Astrocyte of the spinal cord (primary cell): ENCODE data around the gene HBA1.
"Not testable (repeated sequence)": the region's sequence is repeated elsewhere in the genome, so short reads cannot be mapped to it uniquely, and the experiment has no call there.

Source experiments
- DNase-seq: peaks from one replicate; pipeline ENCODE4 v3.0.0; 2011; ENCODE audit warnings: low read depth, low spot score
- H3K4me3 ChIP-seq: 2 replicates; pipeline ENCODE4 v1.5.1; 2011; ENCODE audit warnings: low read depth, mild to moderate bottlenecking, low read length, moderate library complexity
- in situ Hi-C: cut with HindIII; loops from 2 replicates; pipeline ENCODE4 v1.10.0; 2017; ENCODE audit warnings: low sequenced_read_pairs
- TF ChIP-seq, protein P1 (sequence below): IDR thresholded peaks from 2 replicates; pipeline ENCODE4 v1.5.1; 2012; ENCODE audit warnings: low read depth, mild to moderate bottlenecking, low read length, inconsistent platforms

HBA1 gene

DNA sequence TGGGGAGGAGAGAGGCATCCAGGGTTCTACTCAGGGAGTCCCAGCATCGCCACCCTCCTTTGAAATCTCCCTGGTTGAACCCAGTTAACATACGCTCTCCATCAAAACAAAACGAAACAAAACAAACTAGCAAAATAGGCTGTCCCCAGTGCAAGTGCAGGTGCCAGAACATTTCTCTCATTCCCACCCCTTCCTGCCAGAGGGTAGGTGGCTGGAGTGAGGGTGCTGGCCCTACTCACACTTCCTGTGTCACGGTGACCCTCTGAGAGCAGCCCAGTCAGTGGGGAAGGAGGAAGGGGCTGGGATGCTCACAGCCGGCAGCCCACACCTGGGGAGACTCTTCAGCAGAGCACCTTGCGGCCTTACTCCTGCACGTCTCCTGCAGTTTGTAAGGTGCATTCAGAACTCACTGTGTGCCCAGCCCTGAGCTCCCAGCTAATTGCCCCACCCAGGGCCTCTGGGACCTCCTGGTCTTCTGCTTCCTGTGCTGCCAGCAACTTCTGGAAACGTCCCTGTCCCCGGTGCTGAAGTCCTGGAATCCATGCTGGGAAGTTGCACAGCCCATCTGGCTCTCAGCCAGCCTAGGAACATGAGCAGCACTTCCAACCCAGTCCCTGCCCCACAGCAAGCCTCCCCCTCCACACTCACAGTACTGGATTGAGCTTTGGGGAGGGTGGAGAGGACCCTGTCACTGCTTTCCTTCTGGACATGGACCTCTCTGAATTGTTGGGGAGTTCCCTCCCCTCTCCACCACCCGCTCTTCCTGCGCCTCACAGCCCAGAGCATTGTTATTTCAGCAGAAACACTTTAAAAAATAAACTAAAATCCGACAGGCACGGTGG, 2.3 kb upstream of the HBA1 start:
- DNase-seq, in situ Hi-C loops: not testable (repeated sequence)

DNA sequence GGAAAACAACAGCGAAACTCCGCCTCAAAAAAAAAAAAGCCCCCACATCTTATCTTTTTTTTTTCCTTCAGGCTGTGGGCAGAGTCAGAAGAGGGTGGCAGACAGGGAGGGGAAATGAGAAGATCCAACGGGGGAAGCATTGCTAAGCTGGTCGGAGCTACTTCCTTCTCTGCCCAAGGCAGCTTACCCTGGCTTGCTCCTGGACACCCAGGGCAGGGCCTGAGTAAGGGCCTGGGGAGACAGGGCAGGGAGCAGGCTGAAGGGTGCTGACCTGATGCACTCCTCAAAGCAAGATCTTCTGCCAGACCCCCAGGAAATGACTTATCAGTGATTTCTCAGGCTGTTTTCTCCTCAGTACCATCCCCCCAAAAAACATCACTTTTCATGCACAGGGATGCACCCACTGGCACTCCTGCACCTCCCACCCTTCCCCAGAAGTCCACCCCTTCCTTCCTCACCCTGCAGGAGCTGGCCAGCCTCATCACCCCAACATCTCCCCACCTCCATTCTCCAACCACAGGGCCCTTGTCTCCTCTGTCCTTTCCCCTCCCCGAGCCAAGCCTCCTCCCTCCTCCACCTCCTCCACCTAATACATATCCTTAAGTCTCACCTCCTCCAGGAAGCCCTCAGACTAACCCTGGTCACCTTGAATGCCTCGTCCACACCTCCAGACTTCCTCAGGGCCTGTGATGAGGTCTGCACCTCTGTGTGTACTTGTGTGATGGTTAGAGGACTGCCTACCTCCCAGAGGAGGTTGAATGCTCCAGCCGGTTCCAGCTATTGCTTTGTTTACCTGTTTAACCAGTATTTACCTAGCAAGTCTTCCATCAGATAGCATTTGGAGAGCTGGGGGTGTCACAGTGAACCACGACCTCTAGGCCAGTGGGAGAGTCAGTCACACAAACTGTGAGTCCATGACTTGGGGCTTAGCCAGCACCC, 1.2 kb upstream of the HBA1 start:
- H3K4me3 ChIP-seq, result no peak overlapping the region
- TF ChIP-seq, protein P1, sequence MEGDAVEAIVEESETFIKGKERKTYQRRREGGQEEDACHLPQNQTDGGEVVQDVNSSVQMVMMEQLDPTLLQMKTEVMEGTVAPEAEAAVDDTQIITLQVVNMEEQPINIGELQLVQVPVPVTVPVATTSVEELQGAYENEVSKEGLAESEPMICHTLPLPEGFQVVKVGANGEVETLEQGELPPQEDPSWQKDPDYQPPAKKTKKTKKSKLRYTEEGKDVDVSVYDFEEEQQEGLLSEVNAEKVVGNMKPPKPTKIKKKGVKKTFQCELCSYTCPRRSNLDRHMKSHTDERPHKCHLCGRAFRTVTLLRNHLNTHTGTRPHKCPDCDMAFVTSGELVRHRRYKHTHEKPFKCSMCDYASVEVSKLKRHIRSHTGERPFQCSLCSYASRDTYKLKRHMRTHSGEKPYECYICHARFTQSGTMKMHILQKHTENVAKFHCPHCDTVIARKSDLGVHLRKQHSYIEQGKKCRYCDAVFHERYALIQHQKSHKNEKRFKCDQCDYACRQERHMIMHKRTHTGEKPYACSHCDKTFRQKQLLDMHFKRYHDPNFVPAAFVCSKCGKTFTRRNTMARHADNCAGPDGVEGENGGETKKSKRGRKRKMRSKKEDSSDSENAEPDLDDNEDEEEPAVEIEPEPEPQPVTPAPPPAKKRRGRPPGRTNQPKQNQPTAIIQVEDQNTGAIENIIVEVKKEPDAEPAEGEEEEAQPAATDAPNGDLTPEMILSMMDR, result no peak
- no peak for DNase-seq
- in situ Hi-C loops, result no loop called here

More for the DNA sequence above, 2.3 kb upstream of the HBA1 start:
- not testable (repeated sequence) for H3K4me3 ChIP-seq

DNA sequence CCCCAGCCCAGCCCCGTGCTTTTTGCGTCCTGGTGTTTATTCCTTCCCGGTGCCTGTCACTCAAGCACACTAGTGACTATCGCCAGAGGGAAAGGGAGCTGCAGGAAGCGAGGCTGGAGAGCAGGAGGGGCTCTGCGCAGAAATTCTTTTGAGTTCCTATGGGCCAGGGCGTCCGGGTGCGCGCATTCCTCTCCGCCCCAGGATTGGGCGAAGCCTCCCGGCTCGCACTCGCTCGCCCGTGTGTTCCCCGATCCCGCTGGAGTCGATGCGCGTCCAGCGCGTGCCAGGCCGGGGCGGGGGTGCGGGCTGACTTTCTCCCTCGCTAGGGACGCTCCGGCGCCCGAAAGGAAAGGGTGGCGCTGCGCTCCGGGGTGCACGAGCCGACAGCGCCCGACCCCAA, 474 bp upstream of the HBA1 start:
- DNase-seq, in situ Hi-C loops, H3K4me3 ChIP-seq: not testable (repeated sequence)

DNA sequence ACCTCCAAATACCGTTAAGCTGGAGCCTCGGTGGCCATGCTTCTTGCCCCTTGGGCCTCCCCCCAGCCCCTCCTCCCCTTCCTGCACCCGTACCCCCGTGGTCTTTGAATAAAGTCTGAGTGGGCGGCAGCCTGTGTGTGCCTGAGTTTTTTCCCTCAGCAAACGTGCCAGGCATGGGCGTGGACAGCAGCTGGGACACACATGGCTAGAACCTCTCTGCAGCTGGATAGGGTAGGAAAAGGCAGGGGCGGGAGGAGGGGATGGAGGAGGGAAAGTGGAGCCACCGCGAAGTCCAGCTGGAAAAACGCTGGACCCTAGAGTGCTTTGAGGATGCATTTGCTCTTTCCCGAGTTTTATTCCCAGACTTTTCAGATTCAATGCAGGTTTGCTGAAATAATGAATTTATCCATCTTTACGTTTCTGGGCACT, 928 bp downstream of the HBA1 start:
- DNase-seq, result no peak
- H3K4me3 ChIP-seq, result no peak overlapping the region
- in situ Hi-C loops, result no loop called here
- TF ChIP-seq, protein P1, result no peak

DNA sequence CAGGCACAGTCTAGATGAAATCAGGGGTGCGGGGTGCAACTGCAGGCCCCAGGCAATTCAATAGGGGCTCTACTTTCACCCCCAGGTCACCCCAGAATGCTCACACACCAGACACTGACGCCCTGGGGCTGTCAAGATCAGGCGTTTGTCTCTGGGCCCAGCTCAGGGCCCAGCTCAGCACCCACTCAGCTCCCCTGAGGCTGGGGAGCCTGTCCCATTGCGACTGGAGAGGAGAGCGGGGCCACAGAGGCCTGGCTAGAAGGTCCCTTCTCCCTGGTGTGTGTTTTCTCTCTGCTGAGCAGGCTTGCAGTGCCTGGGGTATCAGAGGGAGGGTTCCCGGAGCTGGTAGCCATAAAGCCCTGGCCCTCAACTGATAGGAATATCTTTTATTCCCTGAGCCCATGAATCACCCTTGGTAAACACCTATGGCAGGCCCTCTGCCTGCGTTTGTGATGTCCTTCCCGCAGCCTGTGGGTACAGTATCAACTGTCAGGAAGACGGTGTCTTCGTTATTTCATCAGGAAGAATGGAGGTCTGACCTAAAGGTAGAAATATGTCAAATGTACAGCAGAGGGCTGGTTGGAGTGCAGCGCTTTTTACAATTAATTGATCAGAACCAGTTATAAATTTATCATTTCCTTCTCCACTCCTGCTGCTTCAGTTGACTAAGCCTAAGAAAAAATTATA, 1.6 kb downstream of the HBA1 start:
- DNase-seq, result no peak
- no peak overlapping the region for H3K4me3 ChIP-seq
- TF ChIP-seq, protein P1, result no peak
- in situ Hi-C loops, result no loop called here

DNA sequence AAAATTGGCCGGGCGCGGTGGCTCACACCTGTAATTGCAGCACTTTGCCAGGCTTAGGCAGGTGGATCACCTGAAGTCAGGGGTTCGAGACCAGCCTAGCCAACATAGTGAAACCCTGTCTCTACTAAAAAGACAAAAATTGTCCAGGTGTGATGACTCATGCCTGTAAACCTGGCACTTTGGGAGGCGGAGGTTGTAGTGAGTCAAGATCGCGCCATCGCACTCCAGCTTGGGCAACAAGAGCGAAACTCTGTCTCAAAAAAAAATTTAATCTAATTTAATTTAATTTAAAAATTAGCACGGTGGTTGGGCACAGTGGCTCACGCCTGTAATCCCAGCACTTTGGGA, 2.2 kb downstream of the HBA1 start:
- no peak for DNase-seq
- no peak overlapping the region for H3K4me3 ChIP-seq
- TF ChIP-seq, protein P1, result no peak
- in situ Hi-C loops, result no loop called here

DNA sequence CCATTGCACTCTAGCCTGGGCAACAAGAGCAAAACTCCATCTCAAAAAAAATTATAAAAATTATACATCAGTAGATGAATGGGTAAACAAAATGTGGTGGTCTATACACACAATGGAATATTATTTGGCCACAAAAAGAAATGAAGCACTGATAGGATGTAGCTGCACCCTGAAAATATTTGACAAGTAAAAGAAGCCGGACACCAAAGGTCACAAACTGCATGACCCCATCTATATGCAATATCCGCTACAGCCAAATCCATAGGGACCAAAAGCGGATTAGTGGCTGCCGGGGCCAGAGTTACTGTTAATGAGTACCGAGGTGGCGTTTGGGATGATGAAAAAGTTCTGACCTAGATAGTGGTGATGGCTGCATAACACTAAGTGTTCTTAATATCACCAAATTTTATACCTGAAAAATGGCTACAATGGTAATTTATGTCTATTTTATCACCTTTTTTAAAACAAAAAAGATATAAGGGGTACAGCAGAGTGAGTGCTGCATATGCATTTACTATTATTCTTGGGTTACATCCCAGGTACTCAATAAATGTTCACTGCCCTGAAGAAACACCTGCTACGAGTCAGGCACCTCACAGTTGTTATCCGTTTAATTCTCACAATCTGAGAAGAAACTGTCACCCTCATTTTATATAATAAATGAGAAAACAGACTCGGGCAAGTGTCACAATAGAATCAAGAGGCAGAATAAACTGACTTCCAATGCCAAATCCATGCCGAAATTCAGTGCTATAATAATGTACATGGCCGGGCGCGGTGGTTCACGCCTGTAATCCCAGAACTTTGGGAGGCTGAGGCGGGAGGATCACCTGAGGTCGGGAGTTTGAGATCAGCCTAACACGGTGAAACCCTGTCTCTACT, 3.0 kb downstream of the HBA1 start:
- DNase-seq, result no peak
- no peak overlapping the region for H3K4me3 ChIP-seq
- TF ChIP-seq, protein P1, result no peak
- in situ Hi-C loops, result no loop called here
